Stimulated activated CD4-positive, alpha-beta T cell treated with anti-CD3 and anti-CD28 coated beads, Interleukin-1b, Interleukin-23, amount 100 ng/mL, for 48 hours (primary cell): ENCODE data around the gene DNAH17.

Source experiments
- DNase-seq: peaks from one replicate; pipeline ENCODE4 v3.0.0-alpha.2; 2020

The DNAH17 gene

DNA sequence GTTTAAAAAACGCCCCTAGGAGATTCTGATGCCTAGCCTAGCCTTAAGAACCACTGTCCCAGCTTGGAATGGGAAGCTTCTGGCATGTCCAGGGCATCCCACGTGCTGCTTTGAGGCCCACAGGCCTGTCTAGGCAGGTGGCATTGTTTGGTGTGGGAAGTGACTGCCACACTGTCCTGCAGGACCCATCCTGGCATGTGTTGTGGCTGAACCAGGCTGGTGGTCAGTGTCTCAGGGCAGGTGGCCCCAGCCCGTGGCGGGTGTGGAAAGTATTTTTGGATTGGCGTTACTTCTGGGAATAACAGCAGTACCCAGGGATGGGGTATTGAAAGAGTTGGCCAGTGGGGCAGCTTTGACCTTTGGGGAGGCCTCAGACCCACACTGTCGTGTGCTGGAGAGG is 170.8 kb downstream of the DNAH17 start:
- DNase-seq: no peak

DNA sequence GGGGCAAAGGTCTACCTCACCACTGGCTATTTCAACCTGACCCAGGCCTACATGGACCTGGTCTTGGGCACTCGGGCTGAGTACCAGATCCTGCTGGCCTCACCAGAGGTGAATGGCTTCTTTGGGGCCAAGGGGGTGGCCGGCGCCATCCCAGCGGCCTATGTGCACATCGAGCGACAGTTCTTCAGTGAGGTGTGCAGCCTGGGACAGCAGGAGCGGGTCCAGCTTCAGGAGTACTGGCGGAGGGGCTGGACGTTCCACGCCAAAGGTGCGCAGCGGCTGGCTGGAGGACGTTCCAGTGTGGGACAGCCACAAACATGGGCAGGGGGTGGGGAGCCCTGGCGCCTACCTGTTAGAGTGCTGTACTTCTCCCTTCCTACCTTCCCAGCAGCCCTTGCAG is 173.4 kb downstream of the DNAH17 start:
- DNase-seq: no peak

DNA sequence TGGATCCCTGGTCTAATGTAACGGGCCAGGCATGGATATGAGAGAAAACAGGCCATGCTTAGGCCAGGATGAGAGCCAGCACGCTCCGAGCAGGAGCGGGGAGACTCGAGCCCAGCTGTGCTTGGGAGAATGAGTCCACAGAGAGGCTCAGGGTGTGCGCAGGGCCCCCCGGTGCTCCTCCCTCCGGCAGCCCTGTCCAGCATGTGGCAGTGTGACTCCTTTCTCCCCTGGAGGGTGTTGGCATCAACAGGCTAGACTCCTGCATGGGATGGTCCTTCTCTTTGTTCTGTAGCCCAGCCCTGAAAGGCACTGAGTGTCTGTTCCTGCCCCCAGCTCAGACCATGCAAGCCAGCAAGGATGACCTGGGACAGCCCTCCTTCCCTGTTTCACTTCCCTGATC is 175.3 kb downstream of the DNAH17 start:
- DNase-seq: no peak

DNA sequence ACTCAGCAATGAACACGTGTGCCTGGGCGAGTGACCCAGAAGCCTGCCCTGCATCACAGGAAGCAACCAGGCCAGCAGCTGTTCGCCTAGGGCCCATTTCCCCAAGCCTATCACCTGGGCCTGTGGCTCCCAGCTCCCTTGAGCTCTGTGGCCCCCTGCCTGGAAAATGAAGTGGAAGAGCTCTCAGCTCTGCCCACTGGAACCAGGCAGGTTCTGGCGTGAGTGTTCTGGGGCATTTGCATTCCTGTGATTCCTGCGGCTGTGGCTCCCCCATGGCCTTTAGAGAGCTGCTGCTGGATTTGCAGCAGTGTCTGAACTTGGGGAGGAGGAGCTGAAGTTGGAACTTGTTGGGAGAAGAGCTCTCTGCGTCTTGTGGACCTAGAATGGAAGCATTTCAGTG is 175.9 kb downstream of the DNAH17 start:
- DNase-seq: no peak

DNA sequence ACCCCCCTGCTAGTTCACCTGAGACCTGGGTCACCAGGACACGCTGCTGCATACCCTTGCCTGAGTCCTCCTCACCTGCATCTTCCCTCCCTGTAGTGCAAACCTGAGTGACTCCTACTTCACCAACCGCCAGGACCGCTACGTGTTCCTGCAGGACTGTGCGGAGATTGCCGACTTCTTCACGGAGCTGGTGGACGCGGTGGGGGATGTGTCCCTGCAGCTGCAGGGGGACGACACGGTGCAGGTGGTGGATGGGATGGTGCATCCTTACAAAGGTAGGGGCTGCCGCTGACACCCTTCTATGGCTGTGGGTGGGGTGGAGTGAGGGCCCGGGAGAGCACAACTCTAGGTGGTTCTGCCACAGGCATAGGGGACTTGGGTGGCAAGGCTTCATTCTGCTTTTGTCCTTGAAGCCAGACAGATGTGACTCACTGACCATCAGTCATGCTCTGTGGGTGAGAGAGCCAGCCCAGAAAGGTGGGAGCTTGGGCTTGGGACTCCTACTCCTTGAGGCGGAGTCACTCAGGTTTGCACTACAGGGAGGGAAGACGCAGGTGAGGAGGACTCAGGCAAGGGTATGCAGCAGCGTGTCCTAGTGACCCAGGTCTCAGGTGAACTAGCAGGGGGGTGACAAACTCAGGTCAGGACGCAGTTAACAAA is 176.5 kb downstream of the DNAH17 start:
- no peak for DNase-seq

DNA sequence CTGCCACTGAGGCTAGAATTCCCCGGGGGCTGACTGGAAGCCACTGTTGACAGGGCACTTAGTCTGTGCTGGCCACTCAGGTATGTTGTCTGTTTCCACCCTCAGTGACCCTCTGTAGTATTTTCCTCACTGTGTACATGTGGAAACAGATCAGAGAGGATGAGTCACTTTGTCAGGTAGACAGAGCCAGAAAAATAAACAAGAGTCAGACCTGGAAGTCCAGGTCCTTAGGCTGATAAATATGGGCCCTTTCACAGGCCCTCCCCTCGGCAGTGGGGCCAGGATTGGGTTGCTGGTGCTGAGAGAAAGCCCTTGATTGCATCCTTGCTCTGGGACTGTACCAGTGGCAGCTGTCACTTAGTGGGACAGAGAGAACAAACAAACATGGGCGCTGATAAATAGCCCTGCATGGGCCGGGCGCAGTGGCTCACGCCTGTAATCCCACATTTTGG is 177.5 kb downstream of the DNAH17 start:
- DNase-seq: no peak

DNA sequence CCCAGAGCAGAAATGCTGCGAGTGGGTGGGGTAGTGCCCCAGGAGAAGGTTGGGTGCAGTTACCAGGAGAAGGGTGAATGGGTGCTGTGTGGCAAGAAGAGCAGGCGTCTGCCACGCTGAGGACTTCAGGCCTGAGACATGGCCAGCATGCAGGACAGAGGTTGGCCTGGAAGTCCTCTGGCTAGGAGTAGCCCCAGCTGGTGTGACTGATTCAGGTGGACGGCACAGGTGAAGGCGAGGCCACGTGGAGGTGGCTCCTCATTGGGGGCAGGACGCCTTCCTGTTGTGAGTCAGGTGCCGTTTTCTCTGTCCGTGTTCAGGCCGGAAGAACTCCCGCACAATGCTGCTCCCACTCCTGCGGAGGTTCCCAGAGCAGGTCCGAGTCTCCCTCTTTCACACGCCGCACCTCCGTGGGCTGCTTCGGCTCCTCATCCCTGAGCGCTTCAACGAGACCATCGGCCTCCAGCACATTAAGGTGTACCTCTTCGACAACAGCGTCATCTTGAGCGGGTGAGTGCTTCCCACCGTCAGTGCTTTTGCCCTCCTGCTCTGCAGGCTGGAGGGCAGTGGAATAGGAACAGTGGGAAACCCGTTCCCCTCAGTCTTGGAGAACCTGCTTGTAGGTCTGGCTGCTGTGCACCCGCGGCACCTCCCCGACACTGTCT is 178.0 kb downstream of the DNAH17 start:
- no peak for DNase-seq

DNA sequence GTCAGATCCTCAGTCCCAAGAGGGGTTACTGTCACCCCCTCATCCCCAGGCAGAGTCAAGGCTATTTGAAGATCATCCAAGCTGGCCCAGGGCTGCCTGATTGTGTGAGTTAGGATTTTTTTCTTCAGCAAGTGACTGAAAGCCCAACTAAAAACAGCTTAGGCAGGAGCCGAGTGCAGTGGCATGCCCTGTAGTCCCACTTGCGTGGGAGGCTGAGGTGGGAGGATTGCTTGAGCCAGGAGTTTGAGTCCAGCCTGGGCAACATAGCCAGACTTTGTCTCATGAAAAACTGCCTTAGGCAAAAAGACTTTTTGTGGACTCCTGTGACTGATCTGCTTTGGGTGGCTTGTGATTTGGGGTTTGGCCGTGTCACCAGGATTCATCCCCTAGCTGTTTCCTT is 178.8 kb downstream of the DNAH17 start:
- DNase-seq: no peak

DNA sequence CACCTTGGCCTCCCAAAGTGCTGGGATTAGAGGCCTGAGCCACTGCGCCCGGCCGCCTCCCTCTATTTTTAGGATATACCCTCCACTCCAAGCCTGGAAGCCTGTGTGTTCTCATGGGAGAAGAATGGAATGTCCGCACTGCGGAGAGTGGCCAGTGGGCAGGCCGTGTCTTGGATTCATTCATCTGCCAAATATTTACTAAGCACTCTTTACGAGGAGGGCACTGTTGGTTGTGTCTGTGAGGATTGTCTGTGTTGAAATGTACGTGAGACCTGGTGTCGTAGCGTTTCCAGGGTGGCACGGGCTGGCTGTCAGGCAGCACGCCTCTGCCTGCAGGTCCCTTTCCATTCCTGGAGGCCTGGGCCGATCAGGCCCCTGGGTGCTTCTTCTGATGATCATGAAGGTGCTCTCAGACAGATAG is 179.5 kb downstream of the DNAH17 start:
- DNase-seq: no peak

DNA sequence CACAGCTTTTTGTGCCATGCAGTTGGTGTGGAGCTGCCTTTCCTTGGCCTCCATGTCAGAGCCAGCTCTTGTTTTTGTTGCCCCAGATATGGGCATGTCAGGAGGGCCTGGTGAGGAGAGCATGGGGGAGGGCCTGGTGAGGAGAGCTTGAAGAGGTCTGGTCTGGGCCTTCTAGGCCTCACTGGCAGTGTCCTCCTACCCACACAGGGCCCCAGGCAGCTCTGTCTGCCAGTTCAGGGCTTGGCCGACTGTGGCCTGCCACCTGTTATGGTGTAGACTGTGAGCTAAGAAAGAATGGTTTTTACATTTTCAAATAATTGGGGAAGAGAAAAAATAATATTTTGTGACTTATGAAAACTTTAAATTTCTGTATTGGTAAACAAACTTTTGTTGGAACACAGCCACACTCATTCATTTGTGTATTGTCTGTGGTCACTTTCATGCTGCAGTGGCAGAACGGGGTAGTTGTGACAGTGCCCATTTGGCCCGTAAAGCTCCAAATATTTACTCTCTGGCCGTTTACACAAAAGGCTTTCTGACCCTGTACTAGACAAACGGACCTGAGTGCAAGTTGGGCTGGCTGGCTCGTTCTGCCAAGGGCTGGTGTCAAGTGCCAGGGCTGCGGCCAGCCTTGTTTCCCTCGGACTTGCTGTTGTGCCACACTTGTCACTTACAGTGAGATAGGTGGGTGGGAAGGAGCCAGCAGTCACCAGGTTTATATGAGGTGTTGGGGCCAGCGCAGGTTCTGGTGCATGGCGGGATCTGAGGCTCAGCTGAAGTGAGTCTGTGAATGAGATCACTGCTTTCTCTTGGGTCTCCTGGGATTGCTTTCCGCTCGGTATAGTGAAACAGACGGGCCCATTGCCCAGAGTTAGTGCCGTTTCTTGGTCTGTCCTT is 180.5 kb downstream of the DNAH17 start:
- DNase-seq: no peak

DNA sequence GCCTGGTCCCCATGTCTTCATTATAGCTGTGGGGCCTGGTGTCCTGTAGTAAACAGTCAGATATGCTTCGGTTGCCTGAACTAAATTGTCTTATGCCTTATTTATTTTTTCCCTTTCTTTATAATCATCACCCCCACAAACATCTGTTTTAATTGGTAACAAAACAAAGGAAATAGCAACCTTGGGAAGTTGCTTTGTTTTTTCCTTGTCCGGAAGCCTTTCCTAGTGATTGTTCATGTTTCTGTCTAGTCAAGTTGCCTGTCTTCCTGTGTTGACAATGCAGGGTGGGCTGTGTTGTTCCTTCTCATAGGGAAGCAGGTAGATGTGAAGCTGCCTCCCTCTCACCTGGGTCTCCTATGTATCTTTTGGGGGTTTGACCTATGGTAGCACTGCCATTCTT is 182.0 kb downstream of the DNAH17 start:
- no peak for DNase-seq

DNA sequence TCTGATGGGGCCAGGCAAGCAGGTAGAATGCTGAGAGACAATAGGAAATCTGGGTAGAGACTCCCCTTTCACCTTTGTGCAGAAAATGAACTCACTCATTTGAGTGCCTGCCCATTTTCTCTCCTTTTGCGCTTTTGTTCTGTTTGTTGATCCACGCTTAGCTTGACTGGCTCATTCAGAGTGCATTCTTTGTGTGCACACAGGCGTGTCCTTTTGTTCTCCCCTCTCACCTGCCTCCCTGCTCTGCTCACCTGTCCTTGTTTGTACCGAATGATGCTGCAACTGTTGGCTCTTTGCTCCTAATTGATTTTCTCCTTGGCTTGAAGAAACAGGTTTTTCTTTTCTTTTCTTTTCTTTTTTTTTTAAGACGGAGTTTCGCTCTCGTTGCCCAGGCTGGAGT is 183.0 kb downstream of the DNAH17 start:
- no peak for DNase-seq

DNA sequence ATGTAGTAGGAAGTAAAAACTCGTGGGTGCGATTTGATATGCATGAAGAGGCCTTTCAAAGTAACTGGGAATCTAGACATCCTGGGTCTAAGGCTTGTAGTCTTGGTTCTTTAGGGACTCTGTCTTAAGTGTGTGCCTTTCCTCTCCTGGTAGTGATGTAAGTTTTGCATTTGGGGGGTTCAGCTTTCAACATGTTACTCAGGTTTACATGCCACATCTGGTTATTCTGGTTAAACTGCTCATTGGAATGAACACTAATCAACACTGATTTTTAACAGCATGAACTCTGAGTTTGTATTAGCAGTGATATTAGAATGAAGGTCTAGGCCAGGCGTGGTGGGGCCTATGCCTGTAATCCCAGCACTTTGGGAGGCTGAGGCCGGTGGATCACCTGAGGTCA is 183.6 kb downstream of the DNAH17 start:
- DNase-seq: no peak

DNA sequence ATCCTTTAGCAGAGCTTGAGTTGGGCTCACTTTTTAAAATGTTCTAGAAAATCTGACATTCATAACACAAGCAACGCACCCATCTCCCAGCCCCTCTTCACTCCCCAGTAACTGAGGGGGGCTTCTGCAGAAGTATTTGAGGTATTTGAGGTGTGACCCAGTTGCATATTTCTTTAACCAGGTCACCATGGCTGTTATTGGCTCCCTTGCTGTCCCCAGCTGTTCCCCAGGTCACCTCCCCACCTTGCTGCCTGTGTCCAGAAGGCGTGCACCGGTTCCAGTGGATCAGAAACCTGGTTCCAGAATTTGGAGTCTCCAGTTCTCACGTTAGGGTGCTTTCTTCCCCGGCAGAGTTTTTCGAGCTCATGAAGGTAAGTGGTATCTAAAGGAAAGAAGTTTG is 184.9 kb downstream of the DNAH17 start:
- no peak for DNase-seq

DNA sequence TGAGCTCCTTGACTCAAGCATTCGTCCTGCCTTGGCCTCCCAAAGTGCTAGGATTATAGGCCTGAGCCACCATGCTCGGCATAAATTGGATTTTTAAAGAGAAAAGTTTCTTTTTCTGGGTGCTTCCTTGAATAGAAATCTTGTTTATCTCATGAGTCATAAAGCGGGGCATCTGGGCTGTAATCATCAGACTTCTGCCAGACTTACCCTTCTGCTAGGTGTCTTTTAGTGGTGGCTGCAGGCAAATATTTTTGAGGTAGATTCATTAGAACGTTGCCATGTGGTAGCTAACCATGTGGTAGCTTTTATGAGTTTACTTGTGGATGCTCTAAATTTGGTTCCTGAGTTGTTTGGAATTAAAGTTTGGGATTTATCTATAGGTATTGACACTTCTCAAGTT is 185.4 kb downstream of the DNAH17 start:
- no peak for DNase-seq

DNA sequence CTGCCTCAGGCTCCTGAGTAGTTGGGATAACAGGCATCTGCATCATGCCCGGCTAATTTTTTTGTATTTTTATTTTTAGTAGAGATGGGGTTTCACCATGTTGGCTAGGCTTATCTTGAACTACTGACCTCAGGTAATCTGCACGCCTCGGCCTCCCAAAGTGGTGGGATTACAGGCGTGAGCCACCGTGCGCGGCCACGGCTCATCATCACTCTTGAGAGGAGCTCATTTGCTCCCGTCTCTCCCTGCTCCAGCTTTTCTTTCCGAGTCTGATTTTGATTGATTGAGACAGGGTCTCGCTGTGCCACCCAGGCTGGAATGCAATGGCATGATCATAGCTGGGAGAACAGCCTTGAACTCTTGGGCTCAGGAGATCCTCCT is 186.2 kb downstream of the DNAH17 start:
- no peak for DNase-seq

DNA sequence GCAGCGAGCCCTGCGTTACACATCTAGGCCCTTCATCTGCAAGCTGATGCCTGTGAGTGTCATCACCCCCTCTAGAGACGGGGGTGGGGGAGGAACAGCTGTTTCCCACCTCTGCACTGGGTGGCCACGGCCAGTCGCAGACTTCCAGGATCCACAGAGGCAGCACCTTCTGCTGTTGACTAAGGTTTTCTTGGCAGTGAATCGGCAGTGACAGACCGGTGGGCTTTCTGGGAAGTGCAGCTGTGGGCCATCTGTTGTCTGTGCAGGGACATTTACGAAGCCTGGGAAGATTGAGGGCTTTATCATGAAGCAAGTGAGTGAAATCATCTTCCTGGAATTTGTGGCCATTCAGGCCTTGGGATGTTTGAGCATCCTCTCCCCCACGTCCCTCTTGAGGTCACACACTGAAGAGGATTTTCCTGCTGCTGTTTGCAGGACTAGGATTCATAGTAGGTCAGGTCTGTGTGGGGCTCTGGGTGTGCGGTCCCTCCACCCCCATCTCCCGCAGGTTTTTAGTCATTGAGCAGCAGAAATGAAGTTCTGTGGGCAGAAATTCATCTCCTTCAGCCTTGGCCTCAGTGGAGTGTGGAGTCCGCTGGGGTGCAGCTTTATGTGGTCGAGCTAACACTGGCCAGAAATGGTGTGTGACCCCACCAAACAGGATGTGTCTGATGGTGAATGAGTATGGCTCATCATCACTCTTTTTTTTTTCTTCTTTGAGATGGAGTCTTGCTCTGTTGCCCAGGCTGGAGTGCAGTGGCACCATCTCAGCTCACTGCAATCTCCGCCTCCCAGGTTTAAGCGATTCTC is 186.8 kb downstream of the DNAH17 start:
- no peak for DNase-seq

DNA sequence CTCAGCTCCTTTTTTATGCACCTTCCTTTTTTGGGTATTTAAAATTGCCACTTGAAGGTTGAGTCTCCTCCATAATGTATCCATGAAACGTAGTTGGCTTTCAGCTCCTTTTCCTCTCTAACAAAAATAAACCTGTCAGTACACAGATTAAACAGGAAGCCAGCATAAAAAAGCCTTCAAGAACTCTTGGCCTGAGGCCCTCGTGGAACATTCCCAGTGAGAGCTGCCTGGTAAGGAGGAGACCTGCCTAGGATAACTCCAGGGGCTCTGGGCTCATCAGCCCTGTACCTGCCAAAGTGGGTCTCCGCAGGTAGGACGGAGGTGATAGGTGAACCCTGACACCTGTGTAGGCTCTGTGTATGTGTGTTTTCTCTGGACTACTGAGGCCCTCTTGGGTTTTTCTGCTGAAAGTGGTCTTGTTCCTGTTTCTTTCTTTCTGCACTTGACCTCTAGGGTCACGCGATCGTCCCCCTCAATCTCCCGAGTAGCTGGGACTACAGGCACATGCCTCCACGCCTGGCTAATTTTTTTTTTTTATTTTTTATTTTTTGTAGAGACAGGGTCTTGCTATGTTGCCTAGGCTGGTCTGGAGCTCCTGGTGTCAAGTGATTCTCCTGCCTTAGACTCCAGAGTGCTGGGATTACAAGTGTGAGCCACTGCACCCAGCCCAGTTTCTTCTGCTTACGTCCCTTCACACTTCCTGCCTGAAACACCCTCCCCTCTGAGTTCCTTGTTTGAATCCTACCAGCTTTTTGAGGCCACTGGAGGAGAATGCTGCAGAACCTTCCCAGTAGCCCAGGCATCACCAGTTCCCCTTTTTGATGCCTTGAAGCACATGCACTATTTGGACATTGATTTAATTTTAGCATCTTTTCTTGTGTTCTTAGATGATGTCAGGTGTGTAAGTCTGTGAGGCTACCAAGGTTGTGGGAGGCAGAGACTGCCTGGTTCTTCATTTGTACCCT is 188.9 kb downstream of the DNAH17 start:
- DNase-seq: no peak

DNA sequence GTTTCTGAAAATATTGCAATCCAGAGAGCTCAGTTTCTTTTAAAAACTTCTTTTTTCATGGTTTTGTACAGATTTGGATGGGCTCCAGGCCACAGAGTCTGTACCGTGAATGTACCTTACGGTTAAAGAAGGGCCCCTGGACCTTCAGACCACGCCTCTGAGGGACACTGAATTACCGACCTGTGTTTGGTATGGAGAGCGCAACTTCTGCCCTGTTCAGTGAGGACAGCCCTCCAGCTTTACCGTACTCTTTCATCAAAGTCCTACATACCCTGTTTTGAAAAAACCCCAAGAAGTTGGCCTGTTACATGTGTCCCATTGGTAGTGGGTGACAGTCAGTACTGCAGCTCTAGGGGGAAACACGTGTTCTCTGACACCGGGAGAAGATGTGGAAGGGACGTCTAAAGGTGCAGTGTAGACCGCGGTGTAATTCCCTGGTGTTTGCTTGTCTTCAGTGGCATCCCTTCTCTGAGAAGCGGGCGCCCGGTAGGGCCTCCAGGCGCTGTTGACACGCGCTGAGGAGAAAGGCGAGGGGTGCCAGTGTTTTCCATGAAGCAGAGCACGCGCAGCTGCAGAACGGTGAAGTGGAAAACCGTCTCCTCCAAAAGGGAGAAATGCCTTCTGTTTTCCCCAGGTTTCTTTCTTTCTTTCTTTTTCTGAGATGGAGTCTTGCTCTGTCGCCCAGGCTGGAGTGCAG is 192.6 kb downstream of the DNAH17 start:
- no peak for DNase-seq

DNA sequence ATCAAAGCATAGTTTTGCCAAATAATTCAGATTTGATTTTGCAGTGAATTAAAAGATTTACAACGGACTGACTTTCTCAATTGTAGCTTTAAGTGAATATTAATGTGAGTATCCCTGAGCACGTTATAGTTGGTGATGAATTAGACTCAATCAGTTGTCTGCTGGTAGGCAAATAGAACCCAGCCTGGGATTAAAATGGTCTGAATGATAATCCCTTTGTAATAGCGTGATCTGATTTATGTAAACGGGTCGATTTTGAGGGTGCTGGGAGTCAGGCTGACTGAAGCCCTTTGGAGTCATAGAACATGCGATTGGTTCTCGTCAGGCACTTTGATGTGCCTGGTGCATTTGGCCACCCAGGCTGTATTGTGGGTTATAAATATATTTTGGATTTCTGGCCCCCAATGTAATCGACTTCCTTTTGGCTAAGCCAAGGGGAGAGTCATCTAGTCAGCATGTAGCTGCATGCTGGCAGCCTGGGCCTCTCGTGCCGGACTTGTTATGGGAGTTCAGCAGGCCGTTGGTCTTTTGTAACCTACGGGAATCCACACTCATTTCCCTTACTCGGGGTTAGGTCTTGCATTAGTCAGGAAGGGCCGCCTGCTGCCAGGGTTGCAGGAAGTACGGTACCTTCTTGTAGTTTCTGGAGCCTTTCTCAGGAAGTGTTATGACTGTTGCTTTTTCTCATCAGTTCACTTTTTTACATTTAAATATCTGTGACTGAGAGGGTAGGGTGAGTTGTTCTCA is 193.3 kb downstream of the DNAH17 start:
- DNase-seq: peak; percentile 88
